ENCODE data around the gene AGPAT4. TPM values are rescaled to one million over a fixed set of nuclear protein-coding genes. Genes with fewer than 3 reads are reported as not detected.

AGPAT4 gene
- total RNA-seq, 1 experiment from 2014 or later, result 15.5 TPM

DNA sequence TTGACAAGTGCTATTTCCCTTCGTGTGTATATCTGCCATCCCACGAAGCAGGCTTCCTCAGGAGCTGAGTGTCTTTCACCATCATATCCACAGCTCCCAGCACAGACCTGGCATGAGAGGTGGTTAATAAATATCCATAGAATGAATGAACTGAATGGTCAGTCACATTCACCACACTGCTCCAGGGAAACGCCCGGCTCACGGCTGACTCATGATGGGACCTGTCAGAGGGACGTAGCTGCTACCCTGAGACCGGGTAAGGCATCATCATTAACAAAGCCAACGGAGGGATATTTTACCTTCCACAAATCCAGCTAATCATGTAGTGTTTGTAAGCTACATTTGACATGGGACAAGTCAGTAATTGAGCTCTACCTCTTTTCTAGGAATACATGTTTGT, 12.5 kb downstream of the AGPAT4 start (continued):
- TF ChIP-seq, protein P1, sequence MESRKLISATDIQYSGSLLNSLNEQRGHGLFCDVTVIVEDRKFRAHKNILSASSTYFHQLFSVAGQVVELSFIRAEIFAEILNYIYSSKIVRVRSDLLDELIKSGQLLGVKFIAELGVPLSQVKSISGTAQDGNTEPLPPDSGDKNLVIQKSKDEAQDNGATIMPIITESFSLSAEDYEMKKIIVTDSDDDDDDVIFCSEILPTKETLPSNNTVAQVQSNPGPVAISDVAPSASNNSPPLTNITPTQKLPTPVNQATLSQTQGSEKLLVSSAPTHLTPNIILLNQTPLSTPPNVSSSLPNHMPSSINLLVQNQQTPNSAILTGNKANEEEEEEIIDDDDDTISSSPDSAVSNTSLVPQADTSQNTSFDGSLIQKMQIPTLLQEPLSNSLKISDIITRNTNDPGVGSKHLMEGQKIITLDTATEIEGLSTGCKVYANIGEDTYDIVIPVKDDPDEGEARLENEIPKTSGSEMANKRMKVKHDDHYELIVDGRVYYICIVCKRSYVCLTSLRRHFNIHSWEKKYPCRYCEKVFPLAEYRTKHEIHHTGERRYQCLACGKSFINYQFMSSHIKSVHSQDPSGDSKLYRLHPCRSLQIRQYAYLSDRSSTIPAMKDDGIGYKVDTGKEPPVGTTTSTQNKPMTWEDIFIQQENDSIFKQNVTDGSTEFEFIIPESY (IDR thresholded peaks at IDR 0.05; ENCODE audit: extremely low read depth, insufficient replicate concordance, low read length), result no peak
- TF ChIP-seq, protein P2, sequence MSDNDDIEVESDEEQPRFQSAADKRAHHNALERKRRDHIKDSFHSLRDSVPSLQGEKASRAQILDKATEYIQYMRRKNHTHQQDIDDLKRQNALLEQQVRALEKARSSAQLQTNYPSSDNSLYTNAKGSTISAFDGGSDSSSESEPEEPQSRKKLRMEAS (IDR thresholded peaks at IDR 0.05), result no peak

DNA sequence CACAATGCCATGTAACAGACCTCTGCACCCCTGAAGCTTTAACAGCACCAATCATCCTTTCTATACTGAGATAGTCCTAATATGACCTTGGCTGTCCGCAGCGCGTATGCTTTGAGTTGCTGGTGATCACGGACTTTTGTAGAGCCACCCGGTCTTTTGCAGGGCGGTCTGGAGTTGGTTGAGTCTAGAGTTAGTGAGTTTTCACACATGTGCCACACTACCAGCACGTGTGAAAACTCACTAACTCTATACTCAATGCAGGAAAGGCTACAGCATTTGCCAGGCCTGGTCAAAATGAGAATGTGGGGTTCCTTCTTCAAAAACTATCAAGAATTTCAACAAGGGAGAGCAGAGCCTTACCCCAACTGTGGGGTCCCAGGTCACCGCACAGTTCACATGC, 14.6 kb downstream of the AGPAT4 start:
- H2AFZ ChIP-seq (ENCODE audit: low read depth, low read length, poor library complexity, severe bottlenecking), result no peak overlapping the region
- H3K27ac ChIP-seq (ENCODE audit: low read depth, low read length), result no peak overlapping the region
- H3K9me3 ChIP-seq (ENCODE audit: control insufficient read depth in 1 of 2, insufficient read depth in 1 of 2, low read depth in 1 of 2, low read length in 2 of 2), result no peaks in the 10 kb centered on the region
- H3K27me3 ChIP-seq (ENCODE audit: insufficient read depth, low read length), result no peaks in the 10 kb centered on the region
- H3K9ac ChIP-seq (ENCODE audit: low read length), result no peak overlapping the region
- POLR2A ChIA-PET, result no interaction called here
- no TSS peak for BruUV-seq (replicated peaks)
- no peaks in the 10 kb centered on the region for H4K20me1 ChIP-seq (ENCODE audit: insufficient read depth)
- CTCF ChIA-PET, result no interaction called here
- intact Hi-C loops (cut with micrococcal nuclease), result no loop called here
- TF ChIP-seq ELF1 (IDR thresholded peaks at IDR 0.05; ENCODE audit: borderline replicate concordance, low read depth) (no peak), ZFX (IDR thresholded peaks at IDR 0.05) (no peak), CEBPB (IDR thresholded peaks at IDR 0.05; ENCODE audit: low read depth) (no peak), EZH2 (IDR thresholded peaks at IDR 0.05) (no peak), POLR2A (IDR thresholded peaks at IDR 0.05; ENCODE audit: borderline replicate concordance, extremely low read depth, insufficient read depth, insufficient read length) (no peak), RAD21 (IDR thresholded peaks at IDR 0.05; ENCODE audit: low read depth) (no peak), YY1 (IDR thresholded peaks at IDR 0.05; ENCODE audit: extremely low read depth, insufficient replicate concordance, low read depth, low read length) (no peak), SIN3A (IDR thresholded peaks at IDR 0.05; ENCODE audit: low read depth) (no peak), EGR1 (IDR thresholded peaks at IDR 0.05; ENCODE audit: low read depth) (no peak), SRF (IDR thresholded peaks at IDR 0.05; ENCODE audit: low read depth) (no peak), EZH2phosphoT487 (IDR thresholded peaks at IDR 0.05; ENCODE audit: borderline replicate concordance) (no peak), TCF7L2 (IDR thresholded peaks at IDR 0.05; ENCODE audit: borderline replicate concordance, extremely low read depth, insufficient read depth, insufficient read length) (no peak), CBX3 (IDR thresholded peaks at IDR 0.05; ENCODE audit: low read depth) (no peak)
- TF ChIP-seq, protein P1 (IDR thresholded peaks at IDR 0.05; ENCODE audit: extremely low read depth, insufficient replicate concordance, low read length), result no peak
- TF ChIP-seq, protein P2 (IDR thresholded peaks at IDR 0.05), result no peak
- TF ChIP-seq, protein P3, sequence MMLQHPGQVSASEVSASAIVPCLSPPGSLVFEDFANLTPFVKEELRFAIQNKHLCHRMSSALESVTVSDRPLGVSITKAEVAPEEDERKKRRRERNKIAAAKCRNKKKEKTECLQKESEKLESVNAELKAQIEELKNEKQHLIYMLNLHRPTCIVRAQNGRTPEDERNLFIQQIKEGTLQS (IDR thresholded peaks at IDR 0.05), result no peak
- TF ChIP-seq, protein P4, sequence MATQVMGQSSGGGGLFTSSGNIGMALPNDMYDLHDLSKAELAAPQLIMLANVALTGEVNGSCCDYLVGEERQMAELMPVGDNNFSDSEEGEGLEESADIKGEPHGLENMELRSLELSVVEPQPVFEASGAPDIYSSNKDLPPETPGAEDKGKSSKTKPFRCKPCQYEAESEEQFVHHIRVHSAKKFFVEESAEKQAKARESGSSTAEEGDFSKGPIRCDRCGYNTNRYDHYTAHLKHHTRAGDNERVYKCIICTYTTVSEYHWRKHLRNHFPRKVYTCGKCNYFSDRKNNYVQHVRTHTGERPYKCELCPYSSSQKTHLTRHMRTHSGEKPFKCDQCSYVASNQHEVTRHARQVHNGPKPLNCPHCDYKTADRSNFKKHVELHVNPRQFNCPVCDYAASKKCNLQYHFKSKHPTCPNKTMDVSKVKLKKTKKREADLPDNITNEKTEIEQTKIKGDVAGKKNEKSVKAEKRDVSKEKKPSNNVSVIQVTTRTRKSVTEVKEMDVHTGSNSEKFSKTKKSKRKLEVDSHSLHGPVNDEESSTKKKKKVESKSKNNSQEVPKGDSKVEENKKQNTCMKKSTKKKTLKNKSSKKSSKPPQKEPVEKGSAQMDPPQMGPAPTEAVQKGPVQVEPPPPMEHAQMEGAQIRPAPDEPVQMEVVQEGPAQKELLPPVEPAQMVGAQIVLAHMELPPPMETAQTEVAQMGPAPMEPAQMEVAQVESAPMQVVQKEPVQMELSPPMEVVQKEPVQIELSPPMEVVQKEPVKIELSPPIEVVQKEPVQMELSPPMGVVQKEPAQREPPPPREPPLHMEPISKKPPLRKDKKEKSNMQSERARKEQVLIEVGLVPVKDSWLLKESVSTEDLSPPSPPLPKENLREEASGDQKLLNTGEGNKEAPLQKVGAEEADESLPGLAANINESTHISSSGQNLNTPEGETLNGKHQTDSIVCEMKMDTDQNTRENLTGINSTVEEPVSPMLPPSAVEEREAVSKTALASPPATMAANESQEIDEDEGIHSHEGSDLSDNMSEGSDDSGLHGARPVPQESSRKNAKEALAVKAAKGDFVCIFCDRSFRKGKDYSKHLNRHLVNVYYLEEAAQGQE (IDR thresholded peaks at IDR 0.05; ENCODE audit: low read depth), result no peak
- H3K79me2 ChIP-seq (ENCODE audit: insufficient read depth, low read length), result no peaks in the 10 kb centered on the region
- no peak overlapping the region for H3K4me2 ChIP-seq (ENCODE audit: low read length)
- H3K36me3 ChIP-seq (ENCODE audit: control insufficient read depth in 1 of 2, insufficient read depth in 2 of 2, low read length in 2 of 2), result no peaks in the 10 kb centered on the region
- H3K4me3 ChIP-seq (replicated peaks in 1 of 2; ENCODE audit: low read depth in 1 of 2, low read length in 2 of 2), result no peak overlapping the region
- DNase-seq (ENCODE audit: low read depth, low spot score) (no peak), ATAC-seq (no peak)
- H3K9me2 ChIP-seq (ENCODE audit: insufficient read depth), result no peaks in the 10 kb centered on the region
- H3K4me1 ChIP-seq (ENCODE audit: control insufficient read depth in 1 of 2, insufficient read depth in 2 of 2, low read length in 2 of 2), result peaks cover 0 to 7% of the 10 kb centered on the region in 2 experiments; a peak in 1 of 4 replicates
- RAD21 ChIA-PET (ENCODE audit: low non-redundant PET in 1 of 2, low total read pairs in 2 of 2, uncharacterized antibody in 2 of 2, unreplicated experiment in 2 of 2), result no interaction called here

Data from HCT116 (cell line).